Suprapubic skin (tissue), 4 donors: Measurements from ENCODE around the gene RUNX2. TPM values are rescaled to one million over a fixed set of nuclear protein-coding genes. Genes with fewer than 3 reads are reported as not detected.

Experiments
- DNase-seq, 2 donors: peaks; one replicate each; pipeline ENCODE4 v3.0.0-alpha.2; 2019; ENCODE audit warnings: low spot score in 2 of 2
- H3K27ac ChIP-seq: fragments of 200-600 bp; sonication (generic); one replicate; pipeline ENCODE4 v1.5.1; 2019
- H3K27me3 ChIP-seq: fragments of 200-600 bp; sonication (generic); one replicate; pipeline ENCODE4 v1.5.1; 2019
- H3K36me3 ChIP-seq: fragments of 200-600 bp; sonication (generic); one replicate; pipeline ENCODE4 v1.5.1; 2019
- H3K4me1 ChIP-seq: fragments of 200-600 bp; sonication (generic); one replicate; pipeline ENCODE4 v1.5.1; 2019
- H3K4me3 ChIP-seq: fragments of 200-600 bp; sonication (generic); one replicate; pipeline ENCODE4 v1.5.1; 2019; ENCODE audit warnings: mild to moderate bottlenecking
- H3K9me3 ChIP-seq: fragments of 200-600 bp; sonication (generic); one replicate; pipeline ENCODE4 v1.5.1; 2019
- EP300 ChIP-seq: sonication (generic); formaldehyde crosslinking; IDR thresholded peaks from one replicate; pipeline ENCODE4 v1.6.1; 2017; ENCODE audit warnings: antibody characterized with exemption
- POLR2A ChIP-seq, 2 donors: fragments of 450-650 bp; IDR thresholded peaks; one replicate each; pipeline ENCODE4 v1.6.1; 2017; ENCODE audit warnings: antibody characterized with exemption in 2 of 2, mild to moderate bottlenecking in 2 of 2, moderate library complexity in 2 of 2
- POLR2AphosphoS5 ChIP-seq, 3 donors: sonication (generic); formaldehyde crosslinking; IDR thresholded peaks; one replicate each; pipeline ENCODE4 v1.6.1; 2017; ENCODE audit warnings: antibody characterized with exemption in 3 of 3
- WGBS: methylation state at CpG from one replicate; pipeline ENCODE4 v1.1.5; 2018; 5-methylcytosine and 5-hydroxymethylcytosine counted together
- total RNA-seq, 4 donors: library from RNA; depleted of rRNA; stranded (reverse); fragments of >200 nt; gene quantifications; one replicate each; pipeline ENCODE4 v1.1.0, GENCODE V29; 2016
- TF ChIP-seq, protein P1 (sequence below), 2 donors: fragments of 200-600 bp in 1 of 2; fragments of 450-650 bp in 1 of 2; sonication (generic) in 1 of 2; IDR thresholded peaks; one replicate each; pipeline ENCODE4 v1.5.1; 2016 to 2019; ENCODE audit warnings: antibody characterized with exemption in 2 of 2, mild to moderate bottlenecking in 1 of 2, moderate library complexity in 1 of 2

RUNX2 gene
- total RNA-seq, 4 donors from 2014 or later = 2.6 to 5.9 (median 3.1) TPM

DNA sequence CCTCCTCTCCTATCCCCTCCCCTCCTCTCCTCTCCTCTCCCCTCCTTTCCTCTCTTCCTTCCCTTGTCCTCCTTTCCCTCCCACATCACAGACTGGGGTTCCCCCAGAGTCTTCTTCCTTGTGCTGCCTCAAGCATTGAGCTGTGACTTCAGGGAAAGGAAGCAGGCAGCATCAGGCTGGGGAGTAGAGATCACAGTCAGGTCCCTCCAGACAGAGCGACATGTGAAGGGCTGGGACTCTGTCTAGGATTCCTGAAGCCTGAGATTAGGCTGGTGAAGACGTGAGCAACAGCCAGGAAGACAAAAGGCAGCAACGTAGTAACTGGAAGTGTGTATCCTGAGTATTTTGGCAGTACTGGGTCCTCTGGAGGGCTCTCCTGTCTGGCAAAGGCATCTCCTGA lies 315.0 kb downstream of the RUNX2 start:
- TF ChIP-seq EP300 (no peak), POLR2AphosphoS5 (IDR thresholded peaks at IDR 0.05) (no peak), POLR2A (IDR thresholded peaks at IDR 0.05) (no peak)
- TF ChIP-seq, protein P1, sequence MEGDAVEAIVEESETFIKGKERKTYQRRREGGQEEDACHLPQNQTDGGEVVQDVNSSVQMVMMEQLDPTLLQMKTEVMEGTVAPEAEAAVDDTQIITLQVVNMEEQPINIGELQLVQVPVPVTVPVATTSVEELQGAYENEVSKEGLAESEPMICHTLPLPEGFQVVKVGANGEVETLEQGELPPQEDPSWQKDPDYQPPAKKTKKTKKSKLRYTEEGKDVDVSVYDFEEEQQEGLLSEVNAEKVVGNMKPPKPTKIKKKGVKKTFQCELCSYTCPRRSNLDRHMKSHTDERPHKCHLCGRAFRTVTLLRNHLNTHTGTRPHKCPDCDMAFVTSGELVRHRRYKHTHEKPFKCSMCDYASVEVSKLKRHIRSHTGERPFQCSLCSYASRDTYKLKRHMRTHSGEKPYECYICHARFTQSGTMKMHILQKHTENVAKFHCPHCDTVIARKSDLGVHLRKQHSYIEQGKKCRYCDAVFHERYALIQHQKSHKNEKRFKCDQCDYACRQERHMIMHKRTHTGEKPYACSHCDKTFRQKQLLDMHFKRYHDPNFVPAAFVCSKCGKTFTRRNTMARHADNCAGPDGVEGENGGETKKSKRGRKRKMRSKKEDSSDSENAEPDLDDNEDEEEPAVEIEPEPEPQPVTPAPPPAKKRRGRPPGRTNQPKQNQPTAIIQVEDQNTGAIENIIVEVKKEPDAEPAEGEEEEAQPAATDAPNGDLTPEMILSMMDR (IDR thresholded peaks at IDR 0.05) = no peak
- H3K9me3 ChIP-seq = no peaks in the 10 kb centered on the region

DNA sequence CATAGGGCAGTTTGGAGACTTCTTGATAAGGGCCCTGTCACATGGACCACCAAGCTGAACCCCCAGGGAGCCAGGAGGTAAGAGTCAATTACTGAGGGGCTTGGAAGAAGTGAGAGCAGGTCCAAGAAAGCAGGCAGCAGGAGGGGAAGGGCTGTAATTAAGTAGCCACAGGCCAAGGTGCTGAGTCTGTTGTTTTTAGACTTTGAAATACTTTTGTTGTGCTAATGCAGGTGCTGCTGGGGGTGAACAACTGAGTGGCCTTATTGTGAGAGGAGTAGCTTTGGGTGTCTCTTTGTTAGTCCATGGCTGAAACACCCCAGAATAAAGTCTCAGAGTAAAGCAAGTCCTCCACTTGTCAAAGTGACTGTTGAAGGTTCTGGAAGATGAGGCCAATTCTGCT lies 316.6 kb downstream of the RUNX2 start:
- no peak overlapping the region for H3K27ac ChIP-seq
- H3K4me1 ChIP-seq = no peaks in the 10 kb centered on the region
- no peaks in the 10 kb centered on the region for H3K36me3 ChIP-seq
- H3K9me3 ChIP-seq = no peaks in the 10 kb centered on the region
- no peak for DNase-seq
- TF ChIP-seq POLR2A (IDR thresholded peaks at IDR 0.05) (no peak), EP300 (no peak), POLR2AphosphoS5 (IDR thresholded peaks at IDR 0.05) (no peak)
- TF ChIP-seq, protein P1 (IDR thresholded peaks at IDR 0.05) = no peak
- peaks cover 6% of the 10 kb centered on the region for H3K27me3 ChIP-seq
- H3K4me3 ChIP-seq = no peak overlapping the region

More for the DNA sequence above, 315.0 kb downstream of the RUNX2 start:
- no peak for DNase-seq
- Histone ChIP-seq H3K27ac (no peak overlapping the region), H3K36me3 (no peaks in the 10 kb centered on the region), H3K4me3 (no peak overlapping the region), H3K27me3 (peaks cover 6% of the 10 kb centered on the region), H3K4me1 (no peaks in the 10 kb centered on the region)
- 80% methylated on average over 3 of the region's 3 CpGs for WGBS

DNA sequence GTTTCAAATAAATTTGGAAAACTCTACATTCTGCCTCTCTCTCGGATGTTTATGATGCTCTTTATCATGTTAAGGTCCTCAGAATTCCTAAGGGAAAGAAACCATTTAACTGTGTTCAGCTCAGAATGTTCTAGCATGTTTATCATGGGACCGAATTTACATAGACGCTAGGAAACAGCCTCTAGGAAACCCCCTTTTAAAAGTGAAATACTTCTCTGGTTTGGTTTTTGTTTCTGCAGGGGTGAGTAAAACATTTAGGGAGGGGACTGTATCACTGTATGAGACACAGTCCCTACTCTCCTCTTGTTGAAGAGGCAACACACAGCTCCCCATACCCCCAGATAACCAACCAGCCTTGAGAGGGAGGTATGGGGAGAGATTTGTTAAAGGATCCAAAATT lies 317.2 kb downstream of the RUNX2 start:
- H3K36me3 ChIP-seq = no peaks in the 10 kb centered on the region
- no peak for DNase-seq
- H3K4me3 ChIP-seq = no peak overlapping the region
- no peaks in the 10 kb centered on the region for H3K9me3 ChIP-seq
- TF ChIP-seq EP300 = no peak
- TF ChIP-seq POLR2A (IDR thresholded peaks at IDR 0.05) = no peak
- TF ChIP-seq, protein P1 (IDR thresholded peaks at IDR 0.05) = no peak
- TF ChIP-seq POLR2AphosphoS5 (IDR thresholded peaks at IDR 0.05) = no peak
- no peaks in the 10 kb centered on the region for H3K4me1 ChIP-seq
- 92% methylated on average over 3 of the region's 3 CpGs for WGBS
- no peak overlapping the region for H3K27ac ChIP-seq
- peaks cover 6% of the 10 kb centered on the region for H3K27me3 ChIP-seq

DNA sequence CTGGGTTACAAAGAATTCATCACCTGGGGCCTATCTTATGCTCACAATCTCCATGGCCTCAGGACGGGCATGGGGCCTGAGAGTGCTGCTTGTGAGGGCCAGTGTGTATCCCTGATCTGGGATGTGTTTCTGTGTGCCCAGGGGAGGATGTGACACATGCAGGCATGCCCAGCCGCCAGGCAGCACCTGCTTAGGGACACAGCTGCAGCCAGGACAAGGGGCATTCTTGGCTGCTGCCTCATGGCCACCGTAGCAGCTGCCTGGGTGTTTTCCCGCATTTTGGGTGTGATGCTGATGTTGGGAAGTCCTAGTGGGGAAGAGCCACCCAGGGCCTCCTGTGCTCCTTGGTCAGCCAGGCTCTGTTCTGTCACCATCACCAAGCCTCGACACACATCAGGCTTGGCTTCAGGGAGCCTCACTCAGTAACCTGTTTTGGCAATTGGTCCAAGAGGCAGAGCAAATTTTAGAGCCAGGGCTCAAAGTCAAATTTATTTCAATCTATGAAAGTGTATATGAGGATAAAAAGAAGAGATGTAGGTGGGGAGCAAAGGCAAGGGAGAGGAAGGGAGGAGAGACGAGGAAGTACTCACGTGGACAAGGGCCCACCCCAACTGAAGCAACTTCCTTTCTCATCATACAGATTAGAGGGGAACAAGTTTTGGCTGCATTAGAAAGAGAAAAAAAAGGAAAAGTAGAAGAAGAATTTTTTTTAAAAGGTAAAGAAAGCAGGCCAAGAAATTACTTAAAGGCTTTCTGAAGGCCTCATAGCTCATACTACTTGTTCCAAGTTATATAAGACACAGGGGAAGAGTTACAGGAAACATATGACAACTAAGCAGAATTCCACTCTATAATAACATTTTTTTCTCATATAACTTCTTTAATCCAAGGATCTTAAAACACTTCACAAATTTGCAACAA lies 319.5 kb downstream of the RUNX2 start:
- H3K4me1 ChIP-seq = no peaks in the 10 kb centered on the region
- no peaks in the 10 kb centered on the region for H3K36me3 ChIP-seq
- H3K4me3 ChIP-seq = no peak overlapping the region
- H3K27me3 ChIP-seq = peaks cover 6% of the 10 kb centered on the region
- 91% methylated on average over 7 of the region's 7 CpGs for WGBS
- TF ChIP-seq POLR2AphosphoS5 (IDR thresholded peaks at IDR 0.05) (no peak), POLR2A (IDR thresholded peaks at IDR 0.05) (no peak), EP300 (no peak)
- TF ChIP-seq, protein P1 (IDR thresholded peaks at IDR 0.05) = no peak
- H3K27ac ChIP-seq = no peak overlapping the region
- no peaks in the 10 kb centered on the region for H3K9me3 ChIP-seq
- no peak for DNase-seq

DNA sequence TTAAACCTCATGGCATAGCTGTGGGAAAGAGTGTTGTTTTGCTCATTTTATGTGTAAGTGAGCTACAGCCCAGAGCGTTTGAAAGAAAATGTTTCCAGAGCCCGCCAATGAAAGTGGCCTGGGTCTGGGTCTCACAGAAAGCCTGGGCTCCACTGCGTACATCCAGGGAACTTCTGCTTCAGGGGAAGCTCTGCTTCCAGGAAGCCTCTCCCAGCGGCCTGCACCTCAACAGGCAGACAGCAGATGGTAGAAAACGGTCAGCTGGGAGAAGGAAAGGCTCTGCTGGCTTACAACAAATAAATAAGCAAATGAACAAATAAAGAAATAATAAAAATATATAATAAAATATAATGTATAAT lies 320.1 kb downstream of the RUNX2 start:
- no peaks in the 10 kb centered on the region for H3K36me3 ChIP-seq
- H3K4me1 ChIP-seq = no peaks in the 10 kb centered on the region
- H3K27ac ChIP-seq = no peak overlapping the region
- DNase-seq = no peak
- H3K4me3 ChIP-seq = no peak overlapping the region
- TF ChIP-seq POLR2A (IDR thresholded peaks at IDR 0.05) (no peak), POLR2AphosphoS5 (IDR thresholded peaks at IDR 0.05) (no peak), EP300 (no peak)
- TF ChIP-seq, protein P1 (IDR thresholded peaks at IDR 0.05) = no peak
- no peaks in the 10 kb centered on the region for H3K9me3 ChIP-seq
- WGBS = 93% methylated on average over 5 of the region's 5 CpGs
- H3K27me3 ChIP-seq = peaks cover 6% of the 10 kb centered on the region
